ENCODE measurements around the gene MXI1.

The MXI1 gene

GRCh38 chr10:110167149-110167548 is 40.3 kb upstream of the MXI1 start:
- Histone ChIP-seq H3K4me1 (peaks cover 23 to 45% (median 27%) of the 10 kb centered on the region in 10 experiments), H4K20me1 (peaks cover 0 to 7% (median 0%) of the 10 kb centered on the region in 11 experiments; a peak in 9 of 22 replicates), H3K27me3 (peaks cover 51 to 81% (median 60%) of the 10 kb centered on the region in 11 experiments), H3K27ac (no peak overlapping the region), H3K9ac (no peak overlapping the region), H3K36me3 (no peaks in the 10 kb centered on the region), H3K9me3 (replicated peaks in 1 of 11) (no peaks in the 10 kb centered on the region), H3K4me3 (no peak overlapping the region), H3K4me2 (no peak overlapping the region)
- no peak for TF ChIP-seq Cebpa-rat (IDR thresholded peaks at IDR 0.05)

GRCh38 chr10:110168601-110169481 is 38.6 kb upstream of the MXI1 start:
- peaks cover 14 to 30% (median 16%) of the 10 kb centered on the region in 10 experiments for H3K4me1 ChIP-seq
- H3K9me3 ChIP-seq (replicated peaks in 1 of 11), result no peaks in the 10 kb centered on the region
- H3K27ac ChIP-seq, result no peak overlapping the region
- H4K20me1 ChIP-seq, result peaks cover 0 to 5% (median 0%) of the 10 kb centered on the region in 11 experiments; a peak in 6 of 22 replicates
- TF ChIP-seq Cebpa-rat (IDR thresholded peaks at IDR 0.05), result no peak
- H3K4me3 ChIP-seq, result no peak overlapping the region
- H3K4me2 ChIP-seq, result peak overlapping the region; percentile 35 to 76 (median 66)
- peaks cover 47 to 72% (median 56%) of the 10 kb centered on the region in 11 experiments for H3K27me3 ChIP-seq
- H3K9ac ChIP-seq, result no peak overlapping the region
- H3K36me3 ChIP-seq, result no peaks in the 10 kb centered on the region

- Histone ChIP-seq H3K27me3 (peaks cover 42 to 68% (median 55%) of the 10 kb centered on the region in 11 experiments), H3K36me3 (no peaks in the 10 kb centered on the region), H3K4me3 (no peak overlapping the region), H3K9ac (no peak overlapping the region), H3K27ac (no peak overlapping the region), H4K20me1 (peaks cover 0 to 5% (median 0%) of the 10 kb centered on the region in 11 experiments; a peak in 5 of 22 replicates), H3K4me2 (peak overlapping the region in 1 of 11 experiments; percentile 75; a peak in 1 of 22 replicates), H3K9me3 (replicated peaks in 1 of 11) (no peaks in the 10 kb centered on the region), H3K4me1 (peaks cover 14 to 29% (median 16%) of the 10 kb centered on the region in 10 experiments)
- no peak for TF ChIP-seq Cebpa-rat (IDR thresholded peaks at IDR 0.05)
Measured at GRCh38 chr10:110169586-110169985, 37.8 kb upstream of the MXI1 start.

GRCh38 chr10:110170142-110170971 is 37.0 kb upstream of the MXI1 start:
- peak overlapping the region in 3 of 11 experiments; percentile 49 to 89 (median 75); a peak in 6 of 22 replicates for H3K4me2 ChIP-seq
- H3K9me3 ChIP-seq (replicated peaks in 1 of 11), result no peaks in the 10 kb centered on the region
- no peak overlapping the region; a peak in 1 of 20 replicates for H3K4me3 ChIP-seq
- TF ChIP-seq Cebpa-rat (IDR thresholded peaks at IDR 0.05), result no peak
- H4K20me1 ChIP-seq, result peaks cover 0 to 5% (median 0%) of the 10 kb centered on the region in 11 experiments; a peak in 5 of 22 replicates
- peaks cover 14 to 29% (median 16%) of the 10 kb centered on the region in 10 experiments for H3K4me1 ChIP-seq
- H3K9ac ChIP-seq, result no peak overlapping the region; a peak in 1 of 22 replicates
- no peaks in the 10 kb centered on the region for H3K36me3 ChIP-seq
- no peak overlapping the region for H3K27ac ChIP-seq
- peaks cover 40 to 66% (median 55%) of the 10 kb centered on the region in 11 experiments for H3K27me3 ChIP-seq

GRCh38 chr10:110171032-110171431 is 36.4 kb upstream of the MXI1 start:
- no peak for TF ChIP-seq Cebpa-rat (IDR thresholded peaks at IDR 0.05)
- H3K36me3 ChIP-seq, result no peaks in the 10 kb centered on the region
- H4K20me1 ChIP-seq, result peaks cover 0 to 5% (median 0%) of the 10 kb centered on the region in 11 experiments; a peak in 5 of 22 replicates
- no peak overlapping the region for H3K4me3 ChIP-seq
- peaks cover 35 to 59% (median 54%) of the 10 kb centered on the region in 11 experiments for H3K27me3 ChIP-seq
- peak overlapping the region in 1 of 11 experiments; percentile 33; a peak in 1 of 22 replicates for H3K9ac ChIP-seq
- no peaks in the 10 kb centered on the region for H3K9me3 ChIP-seq (replicated peaks in 1 of 11)
- H3K4me1 ChIP-seq, result peaks cover 17 to 33% (median 20%) of the 10 kb centered on the region in 10 experiments
- no peak overlapping the region for H3K27ac ChIP-seq
- H3K4me2 ChIP-seq, result peak overlapping the region in 3 of 11 experiments; percentile 49 to 89 (median 75); a peak in 6 of 22 replicates

GRCh38 chr10:110172155-110172554 is 35.2 kb upstream of the MXI1 start:
- H3K4me1 ChIP-seq, result peaks cover 25 to 41% (median 28%) of the 10 kb centered on the region in 10 experiments
- peaks cover 34 to 55% (median 49%) of the 10 kb centered on the region in 11 experiments for H3K27me3 ChIP-seq
- no peak overlapping the region for H3K27ac ChIP-seq
- no peak overlapping the region for H3K4me2 ChIP-seq
- H3K9ac ChIP-seq, result no peak overlapping the region
- H4K20me1 ChIP-seq, result peaks cover 0 to 5% (median 0%) of the 10 kb centered on the region in 11 experiments; a peak in 4 of 22 replicates
- no peak overlapping the region for H3K4me3 ChIP-seq
- H3K36me3 ChIP-seq, result no peaks in the 10 kb centered on the region
- no peaks in the 10 kb centered on the region for H3K9me3 ChIP-seq (replicated peaks in 1 of 11)
- TF ChIP-seq Cebpa-rat (IDR thresholded peaks at IDR 0.05), result no peak

GRCh38 chr10:110174201-110174600 is 33.2 kb upstream of the MXI1 start:
- TF ChIP-seq Cebpa-rat (IDR thresholded peaks at IDR 0.05), result peak in 1 of 11 experiments; percentile 28; a peak in 1 of 22 replicates
- H4K20me1 ChIP-seq, result no peaks in the 10 kb centered on the region; a peak in 2 of 22 replicates
- no peaks in the 10 kb centered on the region for H3K36me3 ChIP-seq
- H3K4me2 ChIP-seq, result no peak overlapping the region
- H3K9ac ChIP-seq, result no peak overlapping the region
- H3K4me1 ChIP-seq, result peaks cover 10 to 31% (median 13%) of the 10 kb centered on the region in 10 experiments
- peaks cover 14 to 35% (median 29%) of the 10 kb centered on the region in 11 experiments for H3K27me3 ChIP-seq
- H3K9me3 ChIP-seq (replicated peaks in 1 of 11), result no peaks in the 10 kb centered on the region
- no peak overlapping the region for H3K27ac ChIP-seq
- no peak overlapping the region for H3K4me3 ChIP-seq

- Histone ChIP-seq H3K27me3 (peaks cover 8 to 28% (median 23%) of the 10 kb centered on the region in 11 experiments), H3K9ac (no peak overlapping the region), H3K9me3 (replicated peaks in 1 of 11) (no peaks in the 10 kb centered on the region)
Measured at GRCh38 chr10:110174816-110175215, 32.6 kb upstream of the MXI1 start.

More at GRCh38 chr10:110174816-110175215, 32.6 kb upstream of the MXI1 start:
- TF ChIP-seq Cebpa-rat (IDR thresholded peaks at IDR 0.05), result no peak
- Histone ChIP-seq H3K27ac (no peak overlapping the region), H3K4me3 (no peak overlapping the region), H4K20me1 (no peaks in the 10 kb centered on the region; a peak in 1 of 22 replicates), H3K4me2 (no peak overlapping the region), H3K36me3 (no peaks in the 10 kb centered on the region), H3K4me1 (peaks cover 10 to 25% (median 13%) of the 10 kb centered on the region in 10 experiments)
